SU-DHL-6 (cell line): ENCODE measurements around the gene SLC16A5.

Experiments used
- CTCF ChIP-seq: fragments of 200-600 bp; sonication (generic); IDR thresholded peaks from one replicate; pipeline ENCODE4 v1.5.1; 2017; ENCODE audit warnings: antibody characterized with exemption, mild to moderate bottlenecking, low read length, moderate library complexity; ENCODE audit not compliant: insufficient read depth, poor library complexity, severe bottlenecking
- EZH2phosphoT487 ChIP-seq: fragments of 200-600 bp; sonication (generic), shearing (Covaris generic); conservative IDR thresholded peaks from 2 replicates; pipeline ENCODE4 v1.6.1; 2018; ENCODE audit warnings: mild to moderate bottlenecking, antibody characterized with exemption, low read length, moderate library complexity, mixed read lengths

GRCh38 chr17:75098861-75099260 is 11.1 kb downstream of the SLC16A5 start:
- TF ChIP-seq CTCF (no peak), EZH2phosphoT487 (no peak)
